A549 treated with Hydrocortisone at 1 μM for 4 hours (cell line): Measurements from ENCODE around the gene SHLD1. TPM values are rescaled to one million over a fixed set of nuclear protein-coding genes. Genes with fewer than 3 reads are reported as not detected.

Source experiments
- total RNA-seq: library from RNA; stranded (reverse); fragments of 200-300 nt; extraction: Qiagen RNA extraction; gene quantifications from 5 replicates; pipeline ENCODE4 v1.2.3, GENCODE V29; 2022

Gene SHLD1
- total RNA-seq = 6.2 to 8.3 TPM (median 6.8 TPM) in 5 replicates

DNA sequence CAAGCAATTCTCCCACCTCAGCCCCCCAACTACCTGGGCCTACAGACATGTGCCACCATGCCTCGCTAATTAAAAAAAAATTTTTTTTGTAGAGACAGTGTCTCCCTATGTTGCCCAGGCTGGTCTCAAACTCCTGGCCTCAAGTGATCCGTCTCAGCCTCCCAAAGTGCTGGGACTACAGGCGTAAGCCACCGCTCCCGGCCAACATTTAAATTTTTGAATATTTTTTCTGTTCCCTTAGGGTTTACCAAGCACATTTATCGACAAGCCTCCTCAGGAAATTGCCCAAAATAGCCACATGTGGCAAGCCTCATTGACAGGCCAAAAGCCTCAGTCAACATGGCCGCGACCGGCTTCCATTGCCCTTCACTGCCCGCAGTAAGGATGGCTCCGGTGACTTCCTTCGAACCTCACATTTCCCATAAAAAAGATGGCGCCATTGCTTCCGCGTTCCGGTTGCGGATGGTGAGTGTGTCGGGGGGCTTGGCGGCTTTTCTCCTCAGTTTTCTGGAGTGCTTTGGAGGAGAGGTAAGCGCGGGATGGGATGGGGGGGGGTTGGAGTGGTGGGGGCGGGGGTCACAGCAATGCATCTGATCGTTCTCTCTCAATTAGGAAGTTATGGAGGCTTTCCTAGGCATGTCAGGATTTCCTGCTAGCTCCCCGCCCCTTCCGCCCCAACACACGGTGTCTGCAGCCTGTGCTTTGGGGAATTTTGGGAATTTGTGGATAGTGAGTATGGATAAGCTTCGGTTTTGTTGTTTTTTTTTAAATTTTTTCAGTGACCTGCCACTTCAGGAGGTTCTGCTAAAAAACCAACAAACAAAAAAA is at the start of gene SHLD1:
SHLD1 (plus strand) TSS at position 450 of the 828 bp plus-strand sequence. CDS start 22,465 bp downstream, outside the sequence.

Other genes with a start within 250 kb of the SHLD1 start
- 14.2 to 16.3 TPM (median 15.7 TPM) in 5 replicates for gene GPCPD1, start 139.4 kb upstream of the SHLD1 start, total RNA-seq
- gene CHGB, start 161.1 kb downstream of the SHLD1 start, total RNA-seq = 2.2 to 3.8 TPM (median 3.0 TPM) in 5 replicates
- 53.5 to 65.4 TPM (median 60.5 TPM) in 5 replicates for gene TRMT6, start 200.1 kb downstream of the SHLD1 start, total RNA-seq
- gene MCM8, start 200.3 kb downstream of the SHLD1 start, total RNA-seq = 19.8 to 28.8 TPM (median 23.8 TPM) in 5 replicates